ENCODE data around the gene ENDOV.

DNA sequence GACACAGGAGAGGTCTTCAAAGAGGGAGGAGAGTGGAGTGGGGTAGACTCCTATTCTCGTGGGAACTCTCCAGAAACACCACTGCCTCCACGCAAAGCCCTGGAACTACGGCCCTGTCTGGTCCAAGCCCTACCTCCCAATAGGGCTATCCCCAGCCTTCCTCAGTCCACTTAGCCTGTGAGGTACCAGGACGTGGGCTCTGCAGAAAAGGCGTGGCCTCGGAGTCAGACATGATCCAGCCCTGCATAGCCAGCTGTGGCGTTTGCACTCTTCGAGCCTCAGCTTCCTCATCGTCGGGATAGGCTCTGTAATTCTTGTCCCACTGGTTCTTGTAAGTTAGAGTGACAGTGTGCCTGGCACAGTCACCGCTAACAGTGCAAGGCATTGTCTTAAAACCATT lies 13.8 kb downstream of the ENDOV start:
- TF ChIP-seq, protein P1, sequence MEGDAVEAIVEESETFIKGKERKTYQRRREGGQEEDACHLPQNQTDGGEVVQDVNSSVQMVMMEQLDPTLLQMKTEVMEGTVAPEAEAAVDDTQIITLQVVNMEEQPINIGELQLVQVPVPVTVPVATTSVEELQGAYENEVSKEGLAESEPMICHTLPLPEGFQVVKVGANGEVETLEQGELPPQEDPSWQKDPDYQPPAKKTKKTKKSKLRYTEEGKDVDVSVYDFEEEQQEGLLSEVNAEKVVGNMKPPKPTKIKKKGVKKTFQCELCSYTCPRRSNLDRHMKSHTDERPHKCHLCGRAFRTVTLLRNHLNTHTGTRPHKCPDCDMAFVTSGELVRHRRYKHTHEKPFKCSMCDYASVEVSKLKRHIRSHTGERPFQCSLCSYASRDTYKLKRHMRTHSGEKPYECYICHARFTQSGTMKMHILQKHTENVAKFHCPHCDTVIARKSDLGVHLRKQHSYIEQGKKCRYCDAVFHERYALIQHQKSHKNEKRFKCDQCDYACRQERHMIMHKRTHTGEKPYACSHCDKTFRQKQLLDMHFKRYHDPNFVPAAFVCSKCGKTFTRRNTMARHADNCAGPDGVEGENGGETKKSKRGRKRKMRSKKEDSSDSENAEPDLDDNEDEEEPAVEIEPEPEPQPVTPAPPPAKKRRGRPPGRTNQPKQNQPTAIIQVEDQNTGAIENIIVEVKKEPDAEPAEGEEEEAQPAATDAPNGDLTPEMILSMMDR (IDR thresholded peaks at IDR 0.05; ENCODE audit: poor library complexity), result no peak
- TF ChIP-seq EZH2 (IDR thresholded peaks at IDR 0.05; ENCODE audit: borderline replicate concordance) (no peak), EZH2phosphoT487 (IDR thresholded peaks at IDR 0.05; ENCODE audit: low read depth, severe bottlenecking, unreplicated experiment) (no peak)

Measured in hepatocyte (in vitro differentiated cells).